Loucy (cell line): ENCODE measurements around the gene CACNG6.
"Not testable (repeated sequence)": the region's sequence is repeated elsewhere in the genome, so short reads cannot be mapped to it uniquely, and the experiment has no call there.

Source experiments
- H2AFZ ChIP-seq: fragments of 200-600 bp; sonication (generic); 2 replicates; pipeline ENCODE4 v1.6.0; 2016; ENCODE audit warnings: antibody characterized with exemption, mild to moderate bottlenecking, low read length, moderate library complexity
- H3F3A ChIP-seq: fragments of 200-600 bp; 2 replicates; pipeline ENCODE4 v1.6.0; 2016; ENCODE audit warnings: antibody characterized with exemption, low read depth, mild to moderate bottlenecking
- H3K27me3 ChIP-seq: fragments of 200-600 bp; sonication (generic); 2 replicates; pipeline ENCODE4 v1.6.1; 2014; ENCODE audit warnings: low read length, mild to moderate bottlenecking; ENCODE audit not compliant: insufficient read depth, poor library complexity, severe bottlenecking
- H3K36me3 ChIP-seq: fragments of 200-600 bp; sonication (generic); 2 replicates; pipeline ENCODE4 v1.6.1; 2016; ENCODE audit warnings: low read length; ENCODE audit not compliant: insufficient read depth
- H3K4me1 ChIP-seq: fragments of 200-600 bp; sonication (generic); 2 replicates; pipeline ENCODE4 v1.5.1; 2014; ENCODE audit warnings: low read length, mild to moderate bottlenecking; ENCODE audit not compliant: insufficient read depth, poor library complexity, severe bottlenecking
- H3K4me2 ChIP-seq: fragments of 200-600 bp; sonication (generic); 2 replicates; pipeline ENCODE4 v1.6.0; 2014; ENCODE audit warnings: antibody characterized with exemption, low read length, low read depth, mild to moderate bottlenecking; ENCODE audit not compliant: poor library complexity, severe bottlenecking
- H3K4me3 ChIP-seq: fragments of 200-600 bp; sonication (generic); 2 replicates; pipeline ENCODE4 v1.5.1; 2014; ENCODE audit warnings: low read length, mild to moderate bottlenecking, mixed read lengths; ENCODE audit not compliant: poor library complexity, severe bottlenecking
- H3K79me2 ChIP-seq: fragments of 200-600 bp; sonication (generic); 2 replicates; pipeline ENCODE4 v1.6.1; 2014; ENCODE audit warnings: low read length; ENCODE audit not compliant: insufficient read depth
- H3K9ac ChIP-seq: fragments of 200-600 bp; sonication (generic); 2 replicates; pipeline ENCODE4 v1.6.0; 2014; ENCODE audit warnings: mild to moderate bottlenecking, low read depth, low read length, moderate library complexity; ENCODE audit not compliant: poor library complexity, severe bottlenecking
- H3K9me2 ChIP-seq: fragments of 200-600 bp; sonication (generic); replicated peaks from 2 replicates; pipeline ENCODE4 v1.6.1; 2016; ENCODE audit warnings: low read depth, low read length, mixed read lengths
- H3K9me3 ChIP-seq: fragments of 200-600 bp; sonication (generic); 2 replicates; pipeline ENCODE4 v1.6.1; 2014; ENCODE audit warnings: mild to moderate bottlenecking, antibody characterized with exemption, low read length, low read depth; ENCODE audit not compliant: insufficient read depth
- H4K20me1 ChIP-seq: fragments of 200-600 bp; sonication (generic); 2 replicates; pipeline ENCODE4 v1.6.0; 2014; ENCODE audit warnings: antibody characterized with exemption, low read length, mild to moderate bottlenecking; ENCODE audit not compliant: insufficient read depth, poor library complexity, severe bottlenecking
- CTCF ChIP-seq: fragments of 200-600 bp; sonication (generic); conservative IDR thresholded peaks from 2 replicates; pipeline ENCODE4 v1.5.1; 2014; ENCODE audit warnings: mild to moderate bottlenecking, antibody characterized with exemption, low read length
- EZH2phosphoT487 ChIP-seq: fragments of 200-600 bp; IDR thresholded peaks from 2 replicates; pipeline ENCODE4 v1.6.1; 2018; ENCODE audit warnings: antibody characterized with exemption, mild to moderate bottlenecking, moderate library complexity, borderline replicate concordance

Gene CACNG6

DNA sequence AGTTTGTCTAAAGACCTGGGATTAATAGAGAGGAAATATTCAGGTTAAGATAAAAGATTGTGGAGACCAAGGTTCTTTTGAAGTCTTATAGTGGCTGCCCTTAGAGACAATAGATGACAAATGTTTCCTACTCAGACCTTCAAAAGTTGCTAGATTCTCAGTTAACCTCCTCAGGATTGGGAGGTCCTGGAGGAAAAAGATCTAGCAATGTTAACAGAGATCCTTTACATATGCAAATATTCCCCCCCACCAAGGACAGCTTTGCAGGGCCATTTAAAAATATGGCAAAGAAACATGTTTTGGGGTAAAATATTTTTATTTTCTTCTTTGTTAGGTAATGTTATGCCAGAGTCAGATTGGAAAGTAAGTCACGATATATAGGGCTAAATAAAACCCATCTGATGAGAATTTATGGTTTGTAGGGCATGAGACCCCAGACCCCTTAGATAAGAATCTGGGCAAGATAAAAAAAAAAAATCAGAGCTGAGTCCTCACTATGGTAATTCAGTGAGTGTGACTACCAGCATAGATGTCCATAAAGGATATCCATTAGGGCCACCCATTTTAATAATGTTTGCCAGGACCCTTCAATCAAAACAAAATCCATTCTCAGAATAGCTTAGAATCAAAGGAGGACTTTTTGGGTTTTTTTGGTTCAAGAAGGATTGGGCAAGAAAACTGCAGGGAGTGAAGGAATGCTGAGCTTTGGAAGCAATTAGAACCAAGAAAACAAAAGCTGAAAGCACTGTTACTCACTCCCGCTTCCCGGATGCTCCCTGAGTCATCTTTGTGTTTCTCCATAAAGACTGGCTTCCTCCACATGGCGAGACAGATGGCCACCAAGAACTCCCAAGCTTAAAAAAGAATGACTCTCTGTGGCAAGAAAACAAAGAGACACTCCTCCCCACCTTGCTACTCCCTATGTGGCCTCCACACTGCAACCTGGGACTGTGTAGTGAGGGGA is 44.1 kb downstream of the CACNG6 start:
- Histone ChIP-seq H3K36me3 (no peaks in the 10 kb centered on the region), H3K9me3 (no peaks in the 10 kb centered on the region), H3K9me2 (no peaks in the 10 kb centered on the region), H3F3A (no peaks in the 10 kb centered on the region), H2AFZ (no peak overlapping the region), H3K4me3 (no peak overlapping the region), H4K20me1 (no peaks in the 10 kb centered on the region), H3K27me3 (no peaks in the 10 kb centered on the region), H3K4me1 (no peaks in the 10 kb centered on the region), H3K79me2 (no peaks in the 10 kb centered on the region), H3K4me2 (no peak overlapping the region), H3K9ac (no peak overlapping the region)
- TF ChIP-seq EZH2phosphoT487 = no peak
- TF ChIP-seq CTCF = no peak

GRCh38 chr19:54036542-54036941 is 45.1 kb downstream of the CACNG6 start:
- not testable (repeated sequence) for H3K9me2 ChIP-seq, H3K4me3 ChIP-seq, H3F3A ChIP-seq, H3K27me3 ChIP-seq, H3K9ac ChIP-seq, H3K79me2 ChIP-seq, H3K4me1 ChIP-seq, H3K4me2 ChIP-seq, H3K36me3 ChIP-seq, H3K9me3 ChIP-seq, H4K20me1 ChIP-seq, H2AFZ ChIP-seq

- H3K9ac ChIP-seq = no peak overlapping the region
- no peaks in the 10 kb centered on the region for H3K27me3 ChIP-seq
- H3K4me3 ChIP-seq = no peak overlapping the region
- H3K4me2 ChIP-seq = no peak overlapping the region
- H4K20me1 ChIP-seq = no peaks in the 10 kb centered on the region
- H3K4me1 ChIP-seq = no peaks in the 10 kb centered on the region
- H2AFZ ChIP-seq = no peak overlapping the region
- H3K79me2 ChIP-seq = no peaks in the 10 kb centered on the region
- H3K36me3 ChIP-seq = no peaks in the 10 kb centered on the region
- TF ChIP-seq CTCF = no peak
- no peak for TF ChIP-seq EZH2phosphoT487
- no peaks in the 10 kb centered on the region for H3F3A ChIP-seq
- no peaks in the 10 kb centered on the region for H3K9me3 ChIP-seq
- no peaks in the 10 kb centered on the region for H3K9me2 ChIP-seq
These were observed 48.6 kb downstream of the CACNG6 start for GRCh38 chr19:54040003-54040402.
